Suprapubic skin (tissue), 3 donors: ENCODE results near the gene TEX47.

Source experiments
- POLR2A ChIP-seq, 2 donors: fragments of 450-650 bp; IDR thresholded peaks; one replicate each; pipeline ENCODE4 v1.6.1; 2017; ENCODE audit warnings: antibody characterized with exemption in 2 of 2, mild to moderate bottlenecking in 2 of 2, moderate library complexity in 2 of 2
- TF ChIP-seq, protein P1 (sequence below), 2 donors: fragments of 200-600 bp in 1 of 2; fragments of 450-650 bp in 1 of 2; sonication (generic) in 1 of 2; IDR thresholded peaks; one replicate each; pipeline ENCODE4 v1.5.1; 2016 to 2019; ENCODE audit warnings: antibody characterized with exemption in 2 of 2, mild to moderate bottlenecking in 1 of 2, moderate library complexity in 1 of 2

DNA sequence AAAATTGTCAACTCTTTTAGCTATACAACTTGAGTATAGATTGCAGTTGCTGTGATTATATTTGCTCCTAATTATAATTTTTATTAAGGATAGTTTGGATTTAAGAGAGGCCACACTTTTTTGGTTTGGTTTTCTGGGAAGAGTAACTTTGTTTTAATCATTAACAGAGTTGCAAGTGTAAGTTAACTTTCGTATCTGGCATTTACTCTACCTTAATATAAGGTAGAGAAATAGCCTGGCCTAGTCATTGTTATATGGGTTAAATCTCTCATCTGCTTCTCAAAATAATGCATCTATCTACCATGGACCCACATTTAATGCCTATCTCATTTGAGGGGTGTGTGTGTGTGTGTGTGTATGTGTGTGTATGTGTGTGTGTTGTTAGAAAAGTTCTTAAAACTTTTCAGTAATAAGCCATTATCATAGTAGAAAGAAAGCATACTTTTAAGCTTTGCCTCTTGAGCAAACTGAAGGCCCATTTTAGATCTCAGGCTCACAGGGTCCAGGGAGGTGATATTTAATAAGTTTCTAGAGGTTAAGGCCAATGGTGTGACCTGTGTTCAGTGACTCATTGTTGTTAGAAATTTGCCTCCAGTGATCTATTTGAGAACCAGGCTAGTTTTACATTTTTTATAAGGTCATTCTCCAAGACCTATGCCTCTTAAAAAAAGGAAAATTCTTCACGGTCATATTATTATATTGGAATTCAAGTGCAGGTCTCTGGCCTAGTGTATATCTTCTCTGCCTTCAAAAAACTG lies 10.9 kb upstream of the TEX47 start:
- TF ChIP-seq, protein P1, sequence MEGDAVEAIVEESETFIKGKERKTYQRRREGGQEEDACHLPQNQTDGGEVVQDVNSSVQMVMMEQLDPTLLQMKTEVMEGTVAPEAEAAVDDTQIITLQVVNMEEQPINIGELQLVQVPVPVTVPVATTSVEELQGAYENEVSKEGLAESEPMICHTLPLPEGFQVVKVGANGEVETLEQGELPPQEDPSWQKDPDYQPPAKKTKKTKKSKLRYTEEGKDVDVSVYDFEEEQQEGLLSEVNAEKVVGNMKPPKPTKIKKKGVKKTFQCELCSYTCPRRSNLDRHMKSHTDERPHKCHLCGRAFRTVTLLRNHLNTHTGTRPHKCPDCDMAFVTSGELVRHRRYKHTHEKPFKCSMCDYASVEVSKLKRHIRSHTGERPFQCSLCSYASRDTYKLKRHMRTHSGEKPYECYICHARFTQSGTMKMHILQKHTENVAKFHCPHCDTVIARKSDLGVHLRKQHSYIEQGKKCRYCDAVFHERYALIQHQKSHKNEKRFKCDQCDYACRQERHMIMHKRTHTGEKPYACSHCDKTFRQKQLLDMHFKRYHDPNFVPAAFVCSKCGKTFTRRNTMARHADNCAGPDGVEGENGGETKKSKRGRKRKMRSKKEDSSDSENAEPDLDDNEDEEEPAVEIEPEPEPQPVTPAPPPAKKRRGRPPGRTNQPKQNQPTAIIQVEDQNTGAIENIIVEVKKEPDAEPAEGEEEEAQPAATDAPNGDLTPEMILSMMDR (IDR thresholded peaks at IDR 0.05) = no peak
- TF ChIP-seq POLR2A (IDR thresholded peaks at IDR 0.05) = no peak
